GM23248 (cell line): ENCODE measurements around the gene ZSWIM2.

Experiments
- EZH2 ChIP-seq: fragments of 200-600 bp; sonication (generic); IDR thresholded peaks from 2 replicates; pipeline ENCODE4 v1.6.1; 2018; ENCODE audit warnings: antibody characterized with exemption, mild to moderate bottlenecking; ENCODE audit not compliant: insufficient read depth, poor library complexity, severe bottlenecking
- EZH2phosphoT487 ChIP-seq: fragments of 200-600 bp; sonication (generic); IDR thresholded peaks from 2 replicates; pipeline ENCODE4 v1.6.1; 2018; ENCODE audit warnings: antibody characterized with exemption, moderate library complexity, mild to moderate bottlenecking, low read depth; ENCODE audit not compliant: insufficient read depth

DNA sequence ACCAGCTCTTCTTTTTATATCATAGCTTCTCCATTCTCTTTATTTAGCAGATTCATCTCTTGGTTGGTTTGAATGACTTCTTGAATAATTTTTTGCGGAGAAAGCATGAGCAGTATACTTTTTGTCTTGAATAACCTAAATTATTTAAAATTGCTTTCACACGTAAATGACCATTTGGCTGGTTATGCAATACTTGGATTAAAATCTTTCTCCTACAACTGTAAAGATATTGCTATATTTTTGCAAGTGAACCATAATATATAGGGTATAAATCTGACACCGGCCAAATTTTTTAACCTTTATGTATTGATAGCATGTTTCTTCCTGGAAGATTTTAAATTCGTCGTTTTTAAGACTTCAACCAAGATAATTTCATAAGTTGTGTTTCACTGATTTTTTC is 6.2 kb upstream of the ZSWIM2 start:
- TF ChIP-seq EZH2phosphoT487, result no peak
- TF ChIP-seq EZH2, result no peak
